HG03457 (cell line): ENCODE results near the gene TTC16.
A peak's percentile ranks its signal among the peaks of the same experiment; 100 is the strongest.

Experiments
- ATAC-seq: cut with Tn5 transposase; IDR thresholded peaks from one replicate; pipeline ENCODE4 v1.9.1; 2021; ENCODE audit warnings: moderate number of reproducible peaks; ENCODE audit not compliant: unreplicated experiment

TTC16 gene

DNA sequence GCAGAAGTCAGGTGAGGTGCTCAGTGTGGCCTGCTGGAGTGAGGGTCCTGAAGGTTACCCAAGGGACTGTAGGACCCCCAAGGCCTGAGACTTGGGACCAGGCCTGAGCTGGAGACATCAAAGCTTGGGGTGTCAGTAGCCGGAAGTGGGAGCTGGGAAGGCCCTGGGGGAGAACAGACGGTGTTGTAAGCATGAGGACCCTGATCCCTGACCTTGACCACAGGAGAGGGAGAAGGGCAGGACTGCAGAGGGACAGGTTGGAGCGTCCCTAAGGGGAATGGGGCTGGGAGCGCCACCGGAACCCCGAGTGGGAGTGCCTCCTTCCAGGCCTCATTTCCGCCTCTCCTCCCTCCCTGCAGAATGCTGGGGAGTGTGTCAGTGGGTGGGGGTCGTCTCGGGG, 533 bp downstream of the TTC16 start:
- ATAC-seq = no peak

GRCh38 chr9:127717766-127718165, 1.9 kb downstream of the TTC16 start:
- no peak for ATAC-seq

GRCh38 chr9:127720031-127720864, 4.4 kb downstream of the TTC16 start:
- ATAC-seq = no peak

GRCh38 chr9:127720865-127721227, 5.0 kb downstream of the TTC16 start:
- no peak for ATAC-seq

- ATAC-seq = no peak
Measured at GRCh38 chr9:127721391-127721821, 5.5 kb downstream of the TTC16 start.

DNA sequence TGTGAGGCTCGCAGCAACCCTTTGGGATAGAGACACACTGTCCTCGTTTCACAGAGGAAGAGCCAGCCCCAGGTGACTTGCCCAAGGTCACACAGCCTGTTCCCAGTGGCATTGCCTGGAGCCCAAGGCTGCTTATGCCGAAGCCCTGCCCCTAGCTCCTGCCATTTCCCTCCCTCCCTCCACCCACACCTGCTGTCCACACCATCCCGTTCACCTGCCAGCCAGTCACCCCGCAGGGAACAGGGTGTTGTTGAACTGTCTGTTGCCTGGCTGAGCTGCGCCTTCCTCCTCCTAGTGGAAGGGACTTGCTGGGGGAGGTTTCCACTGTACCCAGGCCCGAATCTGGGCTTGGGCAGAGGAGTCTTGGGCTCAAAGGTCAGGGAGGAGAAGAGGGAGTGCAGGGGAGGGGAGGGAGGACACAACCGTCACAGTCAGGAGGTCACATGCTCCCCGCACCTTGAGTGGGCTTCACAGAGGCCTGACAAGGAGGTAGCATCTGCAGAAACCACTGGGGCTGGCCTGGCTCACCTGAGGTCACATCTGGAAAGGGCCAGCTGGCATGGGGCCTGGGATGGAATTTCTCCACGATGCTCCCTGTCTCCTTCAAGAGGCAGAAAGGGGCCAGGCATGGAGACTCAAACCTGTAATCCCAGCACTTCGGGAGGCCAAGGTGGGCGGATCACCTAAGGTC, 6.3 kb downstream of the TTC16 start:
- ATAC-seq = no peak

DNA sequence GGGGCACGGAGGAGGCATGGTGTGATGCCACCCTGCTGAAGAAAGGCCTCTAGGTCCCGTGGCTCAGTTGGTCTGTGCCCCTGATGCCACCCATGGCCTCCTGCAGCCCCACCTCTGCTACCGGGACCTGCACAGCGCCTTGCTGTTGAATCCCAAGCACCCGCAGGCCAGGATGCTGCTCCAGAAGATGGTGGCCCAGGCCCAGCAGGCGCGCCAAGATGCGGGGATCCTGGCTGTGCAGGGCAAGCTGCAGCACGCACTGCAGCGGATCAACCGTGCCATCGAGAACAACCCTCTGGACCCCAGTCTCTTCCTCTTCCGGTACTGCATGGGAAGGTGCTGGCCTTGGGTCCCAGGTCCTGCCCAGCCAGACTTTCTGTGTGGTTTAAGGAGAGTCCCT, 7.1 kb downstream of the TTC16 start:
- no peak for ATAC-seq

- ATAC-seq = no peak
Measured at GRCh38 chr9:127723444-127723843, 7.6 kb downstream of the TTC16 start.

- ATAC-seq = no peak
Measured at GRCh38 chr9:127724012-127724411, 8.1 kb downstream of the TTC16 start.

- ATAC-seq = no peak
Measured at GRCh38 chr9:127726871-127727270, 11.0 kb downstream of the TTC16 start.

- no peak for ATAC-seq
Measured at GRCh38 chr9:127728808-127729207, 12.9 kb downstream of the TTC16 start.

GRCh38 chr9:127729522-127730256, 13.8 kb downstream of the TTC16 start:
- ATAC-seq = no peak

GRCh38 chr9:127730262-127730661, 14.4 kb downstream of the TTC16 start:
- ATAC-seq = no peak

GRCh38 chr9:127730799-127731410, 15.0 kb downstream of the TTC16 start:
- no peak for ATAC-seq

- no peak for ATAC-seq
Measured at GRCh38 chr9:127731938-127732337, 16.1 kb downstream of the TTC16 start.

DNA sequence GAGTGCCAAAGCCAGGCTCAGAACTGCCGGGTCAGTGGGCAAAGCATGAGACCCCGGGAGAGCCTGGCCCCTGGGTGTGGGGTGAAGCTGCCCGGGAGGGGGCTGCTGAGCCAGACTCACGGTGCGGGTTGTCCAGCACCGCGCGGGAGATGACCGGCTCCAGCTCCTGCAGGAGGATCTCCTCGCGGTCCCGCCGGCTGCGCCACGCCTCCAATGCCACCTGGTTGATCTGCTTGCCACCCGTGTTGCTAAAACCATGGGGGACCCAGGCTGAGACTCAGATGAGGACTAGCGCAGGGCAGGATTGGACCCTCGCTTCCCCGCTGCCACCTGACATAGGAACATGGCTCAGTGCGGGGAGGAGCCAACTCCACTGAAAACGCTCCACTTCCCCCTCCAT, 16.6 kb downstream of the TTC16 start:
- ATAC-seq = no peak

- no peak for ATAC-seq
Measured at GRCh38 chr9:127733614-127734013, 17.7 kb downstream of the TTC16 start.

DNA sequence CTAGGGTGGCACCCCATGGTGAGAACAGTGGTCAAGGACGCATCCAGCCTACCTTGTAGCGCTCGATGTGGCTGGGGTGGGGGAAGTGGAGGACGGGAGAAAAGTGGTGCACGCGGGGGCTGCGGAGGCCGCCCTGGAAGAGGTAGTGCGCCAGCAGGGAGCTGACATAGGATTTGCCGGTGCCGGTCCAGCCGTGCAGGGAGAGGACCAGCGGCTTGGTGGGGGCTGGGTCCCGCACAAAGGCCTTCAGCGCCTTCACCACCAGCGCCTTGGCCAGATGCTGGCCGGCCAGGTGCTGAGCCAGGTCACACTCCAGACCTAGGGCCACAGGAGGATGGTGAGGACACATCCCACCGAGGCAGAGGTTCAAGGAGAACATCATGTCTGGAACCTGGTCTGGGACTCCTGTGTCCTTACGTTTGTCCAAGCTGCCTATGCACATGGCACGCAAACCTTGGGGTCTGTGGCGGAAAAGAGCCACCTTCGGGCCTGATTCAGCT, 18.4 kb downstream of the TTC16 start:
- ATAC-seq = no peak

DNA sequence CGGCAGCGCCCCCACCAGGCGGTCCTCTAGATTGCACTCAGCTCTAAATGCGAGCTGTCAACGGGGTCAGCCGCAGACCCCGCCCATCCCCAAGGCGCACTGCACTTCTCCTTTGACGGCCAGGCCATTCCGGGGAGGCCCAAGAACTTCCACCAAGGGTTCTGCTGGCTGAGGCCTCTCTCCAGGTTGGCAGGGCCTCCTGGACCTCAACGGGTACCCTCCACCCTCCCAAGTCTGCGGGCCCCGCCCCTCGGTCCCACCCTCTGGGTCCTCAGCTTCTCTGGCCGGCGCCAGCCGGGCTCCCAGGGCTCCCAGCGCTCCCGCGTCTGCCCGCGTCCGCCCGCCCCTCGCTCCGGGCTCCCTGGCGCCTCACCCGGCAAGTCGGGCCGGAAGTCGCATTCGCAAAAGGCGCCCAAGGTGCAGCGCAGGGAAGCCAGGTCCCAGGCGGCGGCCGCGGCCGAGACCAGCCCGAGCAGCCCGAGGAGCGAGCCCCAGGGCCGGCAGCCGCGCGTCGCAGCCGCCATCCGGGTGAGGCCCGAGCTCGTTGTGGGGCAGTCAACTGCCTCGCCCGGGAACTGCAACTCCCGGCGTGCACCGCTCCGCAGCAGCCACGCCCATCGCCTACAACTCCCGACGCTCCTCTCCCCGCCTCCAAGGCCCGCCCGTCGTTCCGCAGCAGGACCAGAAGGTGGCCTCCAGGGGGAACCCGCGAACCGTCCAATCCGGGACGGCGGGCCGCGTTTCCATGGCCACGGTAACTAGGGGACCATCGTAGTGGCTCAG, 19.1 kb downstream of the TTC16 start, which contains the start of gene TOR2A:
TOR2A (minus strand) TSS at position 548 of the 783 bp plus-strand sequence; CDS start at position 524, 24 bp downstream.
- ATAC-seq = peak; percentile 74

DNA sequence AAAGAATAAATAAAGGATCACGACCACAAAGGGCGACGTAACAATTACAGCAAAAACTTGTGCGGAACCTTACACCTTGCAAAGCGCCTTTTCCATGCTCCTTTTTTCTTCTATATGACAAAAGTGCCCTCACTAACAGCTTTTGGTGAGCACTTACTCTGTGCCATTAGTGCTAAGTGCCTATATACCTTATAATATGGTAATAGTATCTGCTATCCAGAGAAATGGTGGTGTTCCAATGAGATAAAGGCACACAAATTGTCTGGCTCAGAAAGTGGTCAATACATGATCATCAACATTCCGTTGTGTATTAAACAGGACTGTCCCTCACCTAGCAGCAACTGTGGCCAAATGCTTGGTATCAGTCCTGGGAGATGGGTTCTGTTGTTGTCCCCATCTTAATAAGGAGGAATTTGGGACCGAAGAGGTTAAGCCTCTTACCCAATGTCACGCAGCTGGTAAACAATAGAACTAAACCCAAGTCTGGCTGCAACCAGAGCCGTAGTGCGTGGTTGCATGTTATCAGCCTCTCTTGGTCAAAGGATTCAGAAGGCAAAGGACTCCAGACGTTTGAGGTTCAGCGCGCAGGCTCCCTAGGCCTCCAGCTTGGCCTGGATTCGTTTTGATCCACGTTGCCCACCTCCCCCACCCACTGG, 19.8 kb downstream of the TTC16 start:
- no peak for ATAC-seq
